ENCODE data around the gene THBS1.

The THBS1 gene

GRCh38 chr15:39597751-39598185 is 16.9 kb downstream of the THBS1 start:
- no peak overlapping the region for H3K4me3 ChIP-seq (ENCODE audit: control insufficient read depth in 1 of 7, extremely low read depth in 1 of 7, insufficient read depth in 4 of 7, low read depth in 2 of 7, low read length in 6 of 7)
- ChIA-PET POLR2A (no interaction called here), CTCF (no interaction called here)
- no peaks in the 10 kb centered on the region for H3K9me3 ChIP-seq (ENCODE audit: control extremely low read depth in 1 of 5, control insufficient read depth in 4 of 5, insufficient read depth in 2 of 5, low read depth in 1 of 5, low read length in 4 of 5)
- H3K27ac ChIP-seq (ENCODE audit: insufficient read depth in 1 of 2, low read depth in 1 of 2, low read length in 2 of 2, poor library complexity in 1 of 2, severe bottlenecking in 2 of 2): no peak overlapping the region
- WGBS (ENCODE audit: insufficient coverage): 96% methylated on average over 3 of the region's 6 CpGs
- no peaks in the 10 kb centered on the region for H3K4me1 ChIP-seq (ENCODE audit: control extremely low read depth in 1 of 4, control insufficient read depth in 4 of 4, insufficient read depth in 4 of 4, low read length in 3 of 4)
- no peaks in the 10 kb centered on the region for H3K27me3 ChIP-seq (replicated peaks in 2 of 5; ENCODE audit: control insufficient read depth in 4 of 5, insufficient read depth in 5 of 5, low read length in 4 of 5)
- H3K36me3 ChIP-seq (ENCODE audit: control insufficient read depth in 4 of 4, insufficient read depth in 4 of 4, low read length in 3 of 4): peaks cover 0 to 3% (median 0%) of the 10 kb centered on the region in 4 experiments
- no peak for DNase-seq

- CTCF ChIA-PET: no interaction called here
- Histone ChIP-seq H3K4me3 (ENCODE audit: control insufficient read depth in 1 of 7, extremely low read depth in 1 of 7, insufficient read depth in 4 of 7, low read depth in 2 of 7, low read length in 6 of 7) (no peak overlapping the region), H3K4me1 (ENCODE audit: control extremely low read depth in 1 of 4, control insufficient read depth in 4 of 4, insufficient read depth in 4 of 4, low read length in 3 of 4) (no peaks in the 10 kb centered on the region), H3K36me3 (ENCODE audit: control insufficient read depth in 4 of 4, insufficient read depth in 4 of 4, low read length in 3 of 4) (no peaks in the 10 kb centered on the region), H3K27ac (ENCODE audit: insufficient read depth in 1 of 2, low read depth in 1 of 2, low read length in 2 of 2, poor library complexity in 1 of 2, severe bottlenecking in 2 of 2) (no peak overlapping the region), H3K27me3 (replicated peaks in 2 of 5; ENCODE audit: control insufficient read depth in 4 of 5, insufficient read depth in 5 of 5, low read length in 4 of 5) (no peaks in the 10 kb centered on the region), H3K9me3 (ENCODE audit: control extremely low read depth in 1 of 5, control insufficient read depth in 4 of 5, insufficient read depth in 2 of 5, low read depth in 1 of 5, low read length in 4 of 5) (no peaks in the 10 kb centered on the region)
- POLR2A ChIA-PET: no interaction called here
- no CpG with 5 or more reads among the region's 3 CpGs for WGBS (ENCODE audit: insufficient coverage)
- DNase-seq: no peak
Measured at GRCh38 chr15:39598186-39598850, 17.4 kb downstream of the THBS1 start.

GRCh38 chr15:39598958-39599845 is 18.3 kb downstream of the THBS1 start:
- Histone ChIP-seq H3K4me3 (ENCODE audit: control insufficient read depth in 1 of 7, extremely low read depth in 1 of 7, insufficient read depth in 4 of 7, low read depth in 2 of 7, low read length in 6 of 7) (no peak overlapping the region), H3K4me1 (ENCODE audit: control extremely low read depth in 1 of 4, control insufficient read depth in 4 of 4, insufficient read depth in 4 of 4, low read length in 3 of 4) (no peaks in the 10 kb centered on the region), H3K27me3 (replicated peaks in 2 of 5; ENCODE audit: control insufficient read depth in 4 of 5, insufficient read depth in 5 of 5, low read length in 4 of 5) (no peaks in the 10 kb centered on the region), H3K27ac (ENCODE audit: insufficient read depth in 1 of 2, low read depth in 1 of 2, low read length in 2 of 2, poor library complexity in 1 of 2, severe bottlenecking in 2 of 2) (no peak overlapping the region), H3K9me3 (ENCODE audit: control extremely low read depth in 1 of 5, control insufficient read depth in 4 of 5, insufficient read depth in 2 of 5, low read depth in 1 of 5, low read length in 4 of 5) (no peaks in the 10 kb centered on the region), H3K36me3 (ENCODE audit: control insufficient read depth in 4 of 4, insufficient read depth in 4 of 4, low read length in 3 of 4) (no peaks in the 10 kb centered on the region)
- POLR2A ChIA-PET: no interaction called here
- CTCF ChIA-PET: no interaction called here
- DNase-seq: no peak
- WGBS (ENCODE audit: insufficient coverage): 93% methylated on average over 11 of the region's 12 CpGs

- WGBS (ENCODE audit: insufficient coverage): no CpG with 5 or more reads among the region's 2 CpGs
- ChIA-PET CTCF (no interaction called here), POLR2A (no interaction called here)
- no peak for DNase-seq
- no peaks in the 10 kb centered on the region for H3K4me1 ChIP-seq (ENCODE audit: control extremely low read depth in 1 of 4, control insufficient read depth in 4 of 4, insufficient read depth in 4 of 4, low read length in 3 of 4)
- H3K27me3 ChIP-seq (replicated peaks in 2 of 5; ENCODE audit: control insufficient read depth in 4 of 5, insufficient read depth in 5 of 5, low read length in 4 of 5): no peaks in the 10 kb centered on the region
- no peaks in the 10 kb centered on the region for H3K9me3 ChIP-seq (ENCODE audit: control extremely low read depth in 1 of 5, control insufficient read depth in 4 of 5, insufficient read depth in 2 of 5, low read depth in 1 of 5, low read length in 4 of 5)
- no peak overlapping the region for H3K4me3 ChIP-seq (ENCODE audit: control insufficient read depth in 1 of 7, extremely low read depth in 1 of 7, insufficient read depth in 4 of 7, low read depth in 2 of 7, low read length in 6 of 7)
- H3K27ac ChIP-seq (ENCODE audit: insufficient read depth in 1 of 2, low read depth in 1 of 2, low read length in 2 of 2, poor library complexity in 1 of 2, severe bottlenecking in 2 of 2): no peak overlapping the region
- H3K36me3 ChIP-seq (ENCODE audit: control insufficient read depth in 4 of 4, insufficient read depth in 4 of 4, low read length in 3 of 4): no peaks in the 10 kb centered on the region
Measured at GRCh38 chr15:39599871-39600270, 19.0 kb downstream of the THBS1 start.

- H3K9me3 ChIP-seq (ENCODE audit: control extremely low read depth in 1 of 5, control insufficient read depth in 4 of 5, insufficient read depth in 2 of 5, low read depth in 1 of 5, low read length in 4 of 5): no peaks in the 10 kb centered on the region
- no peak overlapping the region for H3K27ac ChIP-seq (ENCODE audit: insufficient read depth in 1 of 2, low read depth in 1 of 2, low read length in 2 of 2, poor library complexity in 1 of 2, severe bottlenecking in 2 of 2)
- DNase-seq: no peak
- H3K4me3 ChIP-seq (ENCODE audit: control insufficient read depth in 1 of 7, extremely low read depth in 1 of 7, insufficient read depth in 4 of 7, low read depth in 2 of 7, low read length in 6 of 7): no peak overlapping the region
- no peaks in the 10 kb centered on the region for H3K27me3 ChIP-seq (replicated peaks in 2 of 5; ENCODE audit: control insufficient read depth in 4 of 5, insufficient read depth in 5 of 5, low read length in 4 of 5)
- WGBS (ENCODE audit: insufficient coverage): 100% methylated on average over 4 of the region's 5 CpGs
- H3K4me1 ChIP-seq (ENCODE audit: control extremely low read depth in 1 of 4, control insufficient read depth in 4 of 4, insufficient read depth in 4 of 4, low read length in 3 of 4): no peaks in the 10 kb centered on the region
- ChIA-PET CTCF (no interaction called here), POLR2A (interaction anchor here (0.6 kb wide), 1 partner anchor 291 kb away, joined by 4 read pairs; no protein-coding TSS in a partner anchor)
- H3K36me3 ChIP-seq (ENCODE audit: control insufficient read depth in 4 of 4, insufficient read depth in 4 of 4, low read length in 3 of 4): no peaks in the 10 kb centered on the region
Measured at GRCh38 chr15:39602143-39602542, 21.3 kb downstream of the THBS1 start.

- no peak overlapping the region for H3K4me3 ChIP-seq (ENCODE audit: control insufficient read depth in 1 of 7, extremely low read depth in 1 of 7, insufficient read depth in 4 of 7, low read depth in 2 of 7, low read length in 6 of 7)
- H3K36me3 ChIP-seq (ENCODE audit: control insufficient read depth in 4 of 4, insufficient read depth in 4 of 4, low read length in 3 of 4): no peaks in the 10 kb centered on the region
- DNase-seq: no peak
- H3K4me1 ChIP-seq (ENCODE audit: control extremely low read depth in 1 of 4, control insufficient read depth in 4 of 4, insufficient read depth in 4 of 4, low read length in 3 of 4): no peaks in the 10 kb centered on the region
- no peaks in the 10 kb centered on the region for H3K27me3 ChIP-seq (replicated peaks in 2 of 5; ENCODE audit: control insufficient read depth in 4 of 5, insufficient read depth in 5 of 5, low read length in 4 of 5)
- CTCF ChIA-PET: interaction anchor here (1.1 kb wide), 1 partner anchor 21 kb away, joined by 3 read pairs; no protein-coding TSS in a partner anchor
- POLR2A ChIA-PET: no interaction called here
- H3K9me3 ChIP-seq (ENCODE audit: control extremely low read depth in 1 of 5, control insufficient read depth in 4 of 5, insufficient read depth in 2 of 5, low read depth in 1 of 5, low read length in 4 of 5): peaks cover 0 to 14% (median 6%) of the 10 kb centered on the region in 5 experiments
- WGBS (ENCODE audit: insufficient coverage): 89% methylated on average over 1 of the region's 1 CpG
- no peak overlapping the region for H3K27ac ChIP-seq (ENCODE audit: insufficient read depth in 1 of 2, low read depth in 1 of 2, low read length in 2 of 2, poor library complexity in 1 of 2, severe bottlenecking in 2 of 2)
Measured at GRCh38 chr15:39605146-39605545, 24.3 kb downstream of the THBS1 start.
